Measurements from ENCODE around the gene KCND2. TPM values are rescaled to one million over a fixed set of nuclear protein-coding genes. Genes with fewer than 3 reads are reported as not detected.

KCND2 gene
- total RNA-seq, 4 donors from 2014 or later = 0.07 to 0.93 (median 0.30) TPM

- peak overlapping the region in 1 of 4 donors; percentile 4 for H3K4me3 ChIP-seq
Measured at GRCh38 chr7:120742372-120742771, 469.4 kb downstream of the KCND2 start.

DNA sequence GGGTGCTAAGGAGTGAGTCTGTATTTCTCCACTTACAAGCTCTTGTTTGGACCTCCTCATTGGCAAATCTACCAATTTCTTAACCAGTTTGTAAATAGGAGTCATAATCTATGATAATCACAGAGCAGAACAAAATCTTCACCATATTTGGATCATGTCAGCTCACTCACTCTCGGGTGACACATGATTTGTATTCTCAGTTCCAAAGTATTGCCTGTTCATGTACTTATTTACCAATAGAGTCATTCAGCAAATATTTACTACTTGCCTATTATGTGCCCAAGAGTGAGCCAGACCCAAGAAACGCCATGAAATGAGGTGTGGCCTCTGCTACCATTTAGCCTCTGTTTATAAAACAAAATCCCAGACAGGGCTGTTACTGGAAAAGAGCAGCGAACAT lies 470.2 kb downstream of the KCND2 start:
- no peaks in the 10 kb centered on the region for H3K36me3 ChIP-seq
- no peak overlapping the region for H3K4me3 ChIP-seq
- no peak for ATAC-seq
- H3K4me1 ChIP-seq = peaks cover 9 to 18% of the 10 kb centered on the region in 2 donors
- H3K27me3 ChIP-seq = no peaks in the 10 kb centered on the region
- in situ Hi-C loops (cut with MboI; ENCODE audit: low sequenced_read_pairs in 4 of 4) (no loop called here), intact Hi-C loops (cut with DNase I; ENCODE audit: low total_unique reads) (no loop called here)
- no peak overlapping the region for H3K27ac ChIP-seq
- no peak for TF ChIP-seq CTCF (IDR thresholded peaks at IDR 0.05 in 4 of 5, conservative IDR thresholded peaks at IDR 0.05 in 1 of 5)
- no peak for TF ChIP-seq POLR2A (IDR thresholded peaks at IDR 0.05)
- no peak for DNase-seq
- H3K9me3 ChIP-seq = no peaks in the 10 kb centered on the region

More at GRCh38 chr7:120742372-120742771, 469.4 kb downstream of the KCND2 start:
- TF ChIP-seq POLR2A (IDR thresholded peaks at IDR 0.05) = no peak
- no peak for TF ChIP-seq CTCF (IDR thresholded peaks at IDR 0.05 in 4 of 5, conservative IDR thresholded peaks at IDR 0.05 in 1 of 5)
- peaks cover 9 to 18% of the 10 kb centered on the region in 2 donors for H3K4me1 ChIP-seq
- no peaks in the 10 kb centered on the region for H3K9me3 ChIP-seq
- intact Hi-C loops (cut with DNase I; ENCODE audit: low total_unique reads) = no loop called here
- in situ Hi-C loops (cut with MboI; ENCODE audit: low sequenced_read_pairs in 4 of 4) = no loop called here
- no peaks in the 10 kb centered on the region for H3K36me3 ChIP-seq
- H3K27ac ChIP-seq = no peak overlapping the region
- DNase-seq (no peak), ATAC-seq (peak in 1 of 2 donors; percentile 66)
- no peaks in the 10 kb centered on the region for H3K27me3 ChIP-seq

GRCh38 chr7:120760050-120760449 lies 487.1 kb downstream of the KCND2 start:
- no peak for DNase-seq
- intact Hi-C loops (cut with DNase I; ENCODE audit: low total_unique reads) = no loop called here

GRCh38 chr7:120760851-120761250 lies 487.9 kb downstream of the KCND2 start:
- ATAC-seq = no peak
- in situ Hi-C loops (cut with MboI; ENCODE audit: low sequenced_read_pairs in 4 of 4) = no loop called here

More at GRCh38 chr7:120760050-120760449, 487.1 kb downstream of the KCND2 start:
- in situ Hi-C loops (cut with MboI; ENCODE audit: low sequenced_read_pairs in 4 of 4) = no loop called here
- Histone ChIP-seq H3K9me3 (no peaks in the 10 kb centered on the region), H3K4me1 (no peaks in the 10 kb centered on the region), H3K4me3 (no peak overlapping the region), H3K36me3 (no peaks in the 10 kb centered on the region), H3K27me3 (no peaks in the 10 kb centered on the region), H3K27ac (no peak overlapping the region)
- no peak for TF ChIP-seq POLR2A (IDR thresholded peaks at IDR 0.05)
- no peak for TF ChIP-seq CTCF (IDR thresholded peaks at IDR 0.05 in 4 of 5, conservative IDR thresholded peaks at IDR 0.05 in 1 of 5)
- no peak for ATAC-seq

More at GRCh38 chr7:120760851-120761250, 487.9 kb downstream of the KCND2 start:
- H3K4me1 ChIP-seq = no peaks in the 10 kb centered on the region
- no peaks in the 10 kb centered on the region for H3K36me3 ChIP-seq
- no peaks in the 10 kb centered on the region for H3K9me3 ChIP-seq
- DNase-seq = no peak
- no peak overlapping the region for H3K27ac ChIP-seq
- H3K27me3 ChIP-seq = no peaks in the 10 kb centered on the region
- no peak for TF ChIP-seq CTCF (IDR thresholded peaks at IDR 0.05 in 4 of 5, conservative IDR thresholded peaks at IDR 0.05 in 1 of 5)
- TF ChIP-seq POLR2A (IDR thresholded peaks at IDR 0.05) = no peak
- H3K4me3 ChIP-seq = no peak overlapping the region
- intact Hi-C loops (cut with DNase I; ENCODE audit: low total_unique reads) = no loop called here

Data from gastrocnemius medialis (tissue), 4 donors.